ENCODE results near the gene EFCAB10. TPM values are rescaled to one million over a fixed set of nuclear protein-coding genes. Genes with fewer than 3 reads are reported as not detected.
A peak's percentile ranks its signal among the peaks of the same experiment; 100 is the strongest.
"Not testable (repeated sequence)": the region's sequence is repeated elsewhere in the genome, so short reads cannot be mapped to it uniquely, and the experiment has no call there.

EFCAB10 gene
- polyA plus RNA-seq, 3 donors, result not detected

DNA sequence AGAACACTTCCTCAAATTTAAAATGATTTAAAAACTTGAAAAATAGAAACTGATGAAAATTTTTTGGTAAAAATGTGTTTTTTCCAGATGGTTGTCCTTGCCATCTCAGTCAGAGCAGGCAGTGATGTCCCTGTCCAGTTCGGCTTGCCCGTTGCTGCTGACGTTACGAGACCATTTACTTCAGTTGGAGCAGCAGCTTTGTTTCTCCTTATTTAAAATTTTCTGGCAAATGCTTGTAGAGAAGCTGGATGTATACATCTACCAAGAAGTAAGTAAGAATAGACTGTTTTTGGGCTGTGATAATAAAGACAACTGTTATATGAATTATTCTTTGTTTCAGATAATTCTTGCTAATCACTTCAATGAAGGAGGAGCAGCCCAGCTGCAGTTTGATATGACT is 16.1 kb downstream of the EFCAB10 start:
- WGBS, 3 donors, result 97 to 99% (median 99%) methylated on average over 4 of the region's 4 CpGs
- H3K27ac ChIP-seq (ENCODE audit: low read depth, low read length), result no peak overlapping the region

DNA sequence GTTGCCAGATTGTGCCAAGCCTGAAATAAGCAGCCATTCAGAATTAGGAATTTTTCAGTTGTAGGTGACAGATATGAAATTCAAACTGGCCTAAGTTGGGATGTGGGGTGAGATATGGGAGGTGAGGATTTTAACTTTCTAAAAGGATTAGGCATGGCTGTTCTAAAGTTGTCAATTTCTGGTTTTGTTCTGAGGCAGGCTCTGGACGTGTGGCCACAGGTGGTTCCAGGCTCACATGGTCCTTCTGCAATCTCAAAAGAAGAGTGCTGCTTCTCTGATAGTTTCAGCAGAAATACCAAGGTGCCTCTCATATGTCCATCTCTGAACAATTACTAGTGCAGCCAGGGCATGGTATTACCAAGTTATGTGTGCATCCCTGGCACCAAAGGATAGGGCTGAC is 21.4 kb downstream of the EFCAB10 start:
- WGBS, 3 donors, result 78 to 93% (median 93%) methylated on average over 1 of the region's 1 CpG
- no peak overlapping the region for H3K27ac ChIP-seq (ENCODE audit: low read depth, low read length)

DNA sequence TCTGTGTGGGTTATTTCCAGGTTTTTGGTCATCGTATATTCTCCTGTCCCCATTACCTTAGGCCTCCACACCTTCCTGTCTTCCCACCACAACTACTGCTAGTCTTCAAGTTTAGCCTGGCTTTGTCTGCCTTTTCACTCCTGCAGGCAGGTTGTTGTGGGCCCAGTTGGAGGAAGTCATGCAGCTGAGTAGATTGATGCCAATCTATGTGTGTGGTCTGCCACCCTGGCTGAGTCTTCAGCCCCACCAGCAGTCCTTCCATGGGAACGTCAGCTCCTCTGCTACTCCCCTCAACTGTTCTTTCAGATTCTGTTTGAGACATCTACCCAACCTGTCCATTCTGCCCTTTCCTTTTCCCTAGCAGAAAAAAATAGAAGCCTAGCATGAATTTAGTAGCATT is 43.0 kb downstream of the EFCAB10 start:
- WGBS, 3 donors, result 65 to 85% (median 77%) methylated on average over 2 of the region's 2 CpGs
- no peak overlapping the region for H3K27ac ChIP-seq (ENCODE audit: low read depth, low read length)

- WGBS, 3 donors, result 18 to 35% (median 32%) methylated on average over 12 of the region's 12 CpGs
- H3K27ac ChIP-seq (ENCODE audit: low read depth, low read length), result no peak overlapping the region
Observed at GRCh38 chr7:105532709-105533460, 48.4 kb downstream of the EFCAB10 start.

DNA sequence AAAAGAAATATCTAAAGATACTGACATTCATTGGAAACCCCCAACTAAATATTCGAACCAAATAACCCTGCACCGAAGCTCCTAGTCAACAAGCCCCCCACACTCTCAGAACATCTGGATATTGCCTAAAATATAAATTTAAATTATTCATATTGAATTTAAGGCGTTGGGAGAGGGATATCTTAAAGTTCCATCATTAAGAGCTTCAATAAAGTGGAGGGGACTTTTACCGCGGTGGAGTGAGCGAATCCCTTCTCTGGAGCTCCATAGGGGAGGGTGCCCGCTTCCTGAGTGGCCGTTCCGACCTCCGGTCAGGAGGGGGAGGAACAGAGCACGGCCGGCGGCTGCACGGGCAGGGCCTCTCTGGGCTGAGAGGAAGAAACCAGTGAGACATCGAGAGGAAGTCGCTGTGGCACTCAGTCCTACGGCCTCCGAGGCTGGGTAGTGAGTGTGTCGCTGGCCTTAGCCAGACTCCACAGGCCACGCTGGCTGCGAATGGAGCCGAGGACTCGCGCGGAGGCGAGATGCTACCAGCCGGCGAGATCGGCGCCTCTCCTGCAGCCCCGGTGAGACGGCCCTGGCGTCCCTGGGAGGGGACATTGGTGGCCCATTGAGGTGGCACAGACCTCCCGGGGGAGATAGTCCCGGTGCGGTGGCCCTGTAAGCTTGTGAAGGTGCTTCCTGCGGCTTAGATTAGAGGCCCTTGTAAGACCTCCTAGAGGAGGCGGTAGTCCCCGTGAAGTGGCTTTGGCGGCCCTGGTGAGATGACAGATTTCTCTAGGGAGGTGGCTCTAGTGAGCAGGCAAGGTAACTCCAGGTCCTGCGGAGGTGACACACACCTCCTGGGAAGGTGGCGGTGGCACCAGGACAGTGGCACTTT is 49.3 kb downstream of the EFCAB10 start, which contains the start of gene RINT1:
Gene RINT1 (plus strand): TSS at position 410 of the 880 bp plus-strand sequence. CDS start 115 bp downstream, at position 525.
- 1 to 2% (median 1%) methylated on average over 42 of the region's 42 CpGs for WGBS, 3 donors
- H3K27ac ChIP-seq (ENCODE audit: low read depth, low read length), result no peak within 1 kb of the TSS

GRCh38 chr7:105530546-105530945 is 50.7 kb downstream of the EFCAB10 start:
- 90 to 96% (median 96%) methylated on average over 20 of the region's 20 CpGs for WGBS, 3 donors
- no peak overlapping the region for H3K27ac ChIP-seq (ENCODE audit: low read depth, low read length)

GRCh38 chr7:105530126-105530525 is 51.2 kb downstream of the EFCAB10 start:
- WGBS, 3 donors, result 91 to 96% (median 94%) methylated on average over 10 of the region's 10 CpGs

GRCh38 chr7:105527737-105528136 is 53.6 kb downstream of the EFCAB10 start:
- WGBS, 3 donors, result 93 to 95% (median 94%) methylated on average over 5 of the region's 5 CpGs
- H3K27ac ChIP-seq (ENCODE audit: low read depth, low read length), result not testable (repeated sequence)

More at GRCh38 chr7:105530126-105530525, 51.2 kb downstream of the EFCAB10 start:
- no peak overlapping the region for H3K27ac ChIP-seq (ENCODE audit: low read depth, low read length)

- WGBS, 3 donors, result 71 to 95% (median 85%) methylated on average over 4 of the region's 4 CpGs
- no peak overlapping the region for H3K27ac ChIP-seq (ENCODE audit: low read depth, low read length)
Observed at GRCh38 chr7:105524840-105525239, 56.5 kb downstream of the EFCAB10 start.

DNA sequence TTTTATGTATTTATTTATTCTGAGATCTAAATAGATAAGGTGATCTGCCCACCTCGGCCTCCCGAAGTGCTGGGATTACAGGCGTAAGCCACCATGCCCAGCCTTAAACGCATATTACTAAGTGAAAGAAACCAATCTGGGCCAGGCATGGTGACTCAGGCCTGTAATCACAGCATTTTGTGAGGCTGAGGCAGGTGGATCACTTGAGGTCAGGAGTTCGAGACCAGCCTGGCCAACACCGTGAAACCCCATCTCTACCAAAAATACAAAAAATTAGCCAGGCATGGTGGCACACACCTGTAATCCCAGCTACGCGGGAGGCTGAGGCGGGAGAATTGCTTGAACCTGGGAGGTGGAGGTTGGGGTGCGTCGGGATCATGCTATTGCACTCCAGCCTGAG is 56.9 kb downstream of the EFCAB10 start:
- 93 to 98% (median 96%) methylated on average over 11 of the region's 11 CpGs for WGBS, 3 donors
- H3K27ac ChIP-seq (ENCODE audit: low read depth, low read length), result not testable (repeated sequence)

GRCh38 chr7:105521717-105522463 is 59.4 kb downstream of the EFCAB10 start, which contains the start of gene PUS7:
PUS7 (minus strand) TSS chr7:105522271; CDS start chr7:105508512, 13,759 bp downstream.
- peak within 1 kb of the TSS; percentile 49 for H3K27ac ChIP-seq (ENCODE audit: low read depth, low read length)
- WGBS, 3 donors, result 0% methylated on average over 59 to 95 of the region's 96 CpGs

DNA sequence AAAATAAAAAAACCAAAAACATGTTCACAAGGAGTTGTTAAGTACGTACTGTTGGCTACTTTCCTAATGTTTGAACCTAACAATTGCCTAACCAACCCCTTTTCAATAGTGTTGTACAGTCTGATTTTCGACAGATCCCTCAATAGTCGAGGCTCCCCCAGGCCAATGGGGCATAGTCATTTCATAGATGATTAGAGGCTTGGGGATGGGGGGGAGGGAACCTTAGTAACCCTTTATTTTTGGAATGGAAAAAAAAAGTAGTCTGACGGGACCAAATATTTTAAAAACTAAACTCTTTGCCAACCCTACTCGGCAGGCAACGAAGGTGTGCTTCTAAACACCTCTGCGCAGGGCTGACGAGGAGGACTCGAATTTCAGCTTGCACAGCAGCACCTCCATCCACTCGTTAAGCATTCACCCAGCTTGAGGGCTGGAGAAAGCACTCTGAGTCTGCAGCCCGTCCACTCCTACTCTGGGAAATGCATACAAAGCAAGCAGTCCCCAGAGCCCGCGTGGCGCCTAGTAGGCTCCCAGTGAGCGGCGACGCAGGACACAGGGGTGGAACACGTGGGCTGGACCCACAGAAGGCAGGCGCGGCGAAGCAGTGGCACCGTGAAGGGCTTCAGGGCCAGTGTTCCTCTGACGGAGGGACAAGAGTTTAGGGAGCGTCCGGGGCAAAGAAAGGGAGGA is 60.1 kb downstream of the EFCAB10 start:
- 6 to 17% (median 8%) methylated on average over 22 to 25 of the region's 25 CpGs for WGBS, 3 donors

DNA sequence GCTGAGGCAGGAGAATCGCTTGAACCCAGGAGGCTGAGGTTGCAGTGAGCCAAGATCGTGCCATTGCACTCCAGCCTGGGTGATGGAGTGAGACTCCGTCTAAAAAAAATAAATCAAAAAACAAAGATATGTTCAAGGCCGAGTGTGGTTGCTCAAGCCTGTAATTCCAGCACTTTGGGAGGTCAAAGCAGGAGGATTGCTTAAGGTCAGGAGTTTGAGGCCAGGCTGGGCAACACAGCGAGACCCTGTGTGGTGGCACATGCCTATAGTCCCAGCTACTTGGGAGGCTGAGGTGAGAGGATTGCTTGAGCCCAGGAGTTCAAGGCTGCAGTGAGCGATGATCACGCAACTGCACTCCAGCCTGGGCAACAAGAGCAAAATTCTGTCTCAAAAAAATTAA is 60.7 kb downstream of the EFCAB10 start:
- WGBS, 3 donors, result 77 to 96% (median 94%) methylated on average over 7 of the region's 7 CpGs
- H3K27ac ChIP-seq (ENCODE audit: low read depth, low read length), result not testable (repeated sequence)

More for the DNA sequence above, 60.1 kb downstream of the EFCAB10 start:
- peak overlapping the region; percentile 49 for H3K27ac ChIP-seq (ENCODE audit: low read depth, low read length)

- H3K27ac ChIP-seq (ENCODE audit: low read depth, low read length), result no peak overlapping the region
- 91 to 92% (median 92%) methylated on average over 6 of the region's 6 CpGs for WGBS, 3 donors
Observed at GRCh38 chr7:105519353-105519752, 61.9 kb downstream of the EFCAB10 start.

GRCh38 chr7:105515610-105516009 is 65.7 kb downstream of the EFCAB10 start:
- not testable (repeated sequence) for H3K27ac ChIP-seq (ENCODE audit: low read depth, low read length)
- 93 to 95% (median 95%) methylated on average over 7 of the region's 7 CpGs for WGBS, 3 donors

All from adipose tissue (tissue), 3 donors.